IgD-negative memory B cell (primary cell): Measurements from ENCODE around the gene ZNF138. TPM values are rescaled to one million over a fixed set of nuclear protein-coding genes. Genes with fewer than 3 reads are reported as not detected.

ENCODE experiments used
- polyA plus RNA-seq: library from polyadenylated mRNA; unstranded; fragments of 300-500 nt; fragmentation: Illumina TruSeq; gene quantifications from one replicate; pipeline ENCODE4 v1.2.3, GENCODE V29; 2021

ZNF138 gene
- polyA plus RNA-seq, 1 donor from 2014 or later = 16.0 TPM

Other genes with a start within 250 kb of the ZNF138 start
- 10.4 TPM for gene ZNF680, start 231.4 kb upstream of the ZNF138 start, polyA plus RNA-seq
- 15.3 TPM for gene ZNF107, start 128.3 kb upstream of the ZNF138 start, polyA plus RNA-seq
- 7.8 TPM for gene ZNF273, start 108.8 kb downstream of the ZNF138 start, polyA plus RNA-seq
- 2.4 TPM for gene ZNF117, start 196.6 kb downstream of the ZNF138 start, polyA plus RNA-seq
- gene ERV3-1, start 212.3 kb downstream of the ZNF138 start, polyA plus RNA-seq = 13.9 TPM